PC-9 (cell line): ENCODE measurements around the gene ALB.

Experiments
- CTCF ChIP-seq: fragments of 200-600 bp; sonication (generic); conservative IDR thresholded peaks from 2 replicates; pipeline ENCODE4 v1.6.1; 2017; ENCODE audit warnings: mixed run types, antibody characterized with exemption, mild to moderate bottlenecking, moderate library complexity
- EZH2 ChIP-seq: fragments of 200-600 bp; sonication (generic); IDR thresholded peaks from 2 replicates; pipeline ENCODE4 v1.8.0; 2017; ENCODE audit warnings: antibody characterized with exemption, low read depth

GRCh38 chr4:73440653-73441052 is 36.6 kb downstream of the ALB start:
- no peak for TF ChIP-seq EZH2
- TF ChIP-seq CTCF, result no peak
